Measurements from ENCODE around the gene C6orf15.

C6orf15 gene

DNA sequence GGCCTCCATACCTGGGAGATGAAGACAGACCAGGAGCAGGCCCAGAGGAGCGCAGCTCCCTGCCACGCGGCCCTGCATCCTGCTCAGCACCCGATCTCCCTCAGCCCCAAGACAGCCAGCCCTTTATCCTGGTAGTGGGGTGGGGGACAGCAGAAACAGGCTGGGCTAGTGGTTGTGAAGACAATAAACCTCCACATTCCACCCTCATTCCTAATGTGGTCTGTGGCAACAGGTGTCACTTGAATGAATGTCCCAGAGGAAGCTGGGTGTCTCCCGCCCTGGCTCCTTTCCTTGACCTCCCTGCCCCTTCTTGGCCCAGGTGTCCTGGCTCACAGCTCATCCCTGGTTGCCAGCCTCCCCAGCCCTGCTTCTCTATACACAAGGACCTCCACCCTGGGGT lies at the start of gene C6orf15:
Gene C6orf15, minus strand, starts transcription at position 98 of the 400 bp plus-strand sequence. Its CDS starts 20 bp downstream, at position 78.
- DNase-seq (ENCODE audit: low spot score), result no peak

GRCh38 chr6:31161216-31162126 lies 49.1 kb upstream of the C6orf15 start:
- no peak for DNase-seq (ENCODE audit: low spot score)

- DNase-seq (ENCODE audit: low spot score), result no peak
Measured at GRCh38 chr6:31158863-31159855, 46.8 kb upstream of the C6orf15 start.

- DNase-seq (ENCODE audit: low spot score), result peak; percentile 100
Measured at GRCh38 chr6:31158140-31158862, 45.9 kb upstream of the C6orf15 start, which contains the start of gene TCF19. TSS of gene TCF19 (plus strand) at chr6:31158589. CDS start at chr6:31159470, 881 bp downstream.

GRCh38 chr6:31157513-31158139 lies 45.3 kb upstream of the C6orf15 start, which contains the start of gene CCHCR1:
TSS of gene CCHCR1 (minus strand) at chr6:31157802. CDS start at chr6:31157600, 202 bp downstream.
- DNase-seq (ENCODE audit: low spot score), result no peak

DNA sequence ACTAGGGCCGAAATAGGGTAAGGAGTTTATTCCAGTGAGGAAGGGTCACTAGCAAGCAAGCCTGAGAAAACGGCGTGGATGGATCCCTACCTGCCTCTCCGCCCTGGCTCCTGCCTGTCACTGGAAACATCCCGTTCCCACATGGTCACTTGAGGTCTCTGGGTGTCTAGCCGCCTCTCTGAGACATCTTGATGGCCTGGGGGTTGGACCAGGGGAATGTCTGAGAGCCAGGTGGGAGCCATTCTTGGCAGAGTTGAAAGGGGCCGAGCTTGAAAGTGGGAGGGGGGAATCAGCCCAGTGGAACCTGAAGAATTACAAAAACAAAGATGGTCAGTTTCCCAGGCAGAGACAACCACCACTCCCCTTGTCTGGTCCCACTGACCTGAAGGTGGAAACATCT lies 44.3 kb upstream of the C6orf15 start:
- DNase-seq (ENCODE audit: low spot score), result no peak

DNA sequence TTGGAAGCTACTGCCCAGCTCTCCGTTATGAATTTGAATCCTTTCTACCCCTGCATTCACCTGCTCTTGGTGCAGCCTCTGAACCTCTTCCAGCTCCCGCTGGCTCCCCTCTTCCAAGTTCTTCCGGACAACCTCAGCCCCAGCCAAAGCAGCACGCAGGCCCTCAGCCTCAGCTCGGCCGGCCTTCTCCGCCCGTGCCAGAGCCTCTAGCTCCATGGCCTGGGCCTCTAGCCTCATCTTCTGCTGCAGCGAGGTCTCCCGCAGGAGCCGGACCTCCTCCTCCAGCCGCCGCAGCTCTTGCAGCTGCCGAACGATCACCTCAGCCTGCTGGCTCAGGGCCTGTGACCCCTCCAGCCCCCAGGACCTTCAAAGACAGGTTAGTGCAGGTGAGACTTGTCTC lies 42.1 kb upstream of the C6orf15 start:
- no peak for DNase-seq (ENCODE audit: low spot score)

DNA sequence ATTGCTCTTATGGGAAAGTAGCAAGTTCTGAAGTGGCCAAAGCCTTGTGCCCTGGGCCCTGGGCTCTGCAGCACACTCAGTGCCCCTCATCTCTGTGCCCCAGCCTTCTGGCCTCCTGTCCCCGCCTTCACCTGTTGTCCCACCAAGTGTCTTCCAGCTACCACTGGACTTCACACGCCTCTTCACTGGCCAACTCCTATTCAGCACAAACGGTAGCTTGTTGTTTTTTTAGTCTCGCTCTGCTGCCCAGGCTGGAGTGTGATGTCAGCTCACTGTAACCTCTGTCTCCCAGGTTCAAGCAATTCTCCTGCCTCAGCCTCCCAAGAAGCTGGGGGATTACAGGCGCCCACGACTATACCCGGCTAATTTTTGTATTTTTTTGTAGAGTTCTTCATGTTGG lies 40.4 kb upstream of the C6orf15 start:
- DNase-seq (ENCODE audit: low spot score), result no peak

GRCh38 chr6:31149827-31150447 lies 37.6 kb upstream of the C6orf15 start:
- DNase-seq (ENCODE audit: low spot score), result no peak

DNA sequence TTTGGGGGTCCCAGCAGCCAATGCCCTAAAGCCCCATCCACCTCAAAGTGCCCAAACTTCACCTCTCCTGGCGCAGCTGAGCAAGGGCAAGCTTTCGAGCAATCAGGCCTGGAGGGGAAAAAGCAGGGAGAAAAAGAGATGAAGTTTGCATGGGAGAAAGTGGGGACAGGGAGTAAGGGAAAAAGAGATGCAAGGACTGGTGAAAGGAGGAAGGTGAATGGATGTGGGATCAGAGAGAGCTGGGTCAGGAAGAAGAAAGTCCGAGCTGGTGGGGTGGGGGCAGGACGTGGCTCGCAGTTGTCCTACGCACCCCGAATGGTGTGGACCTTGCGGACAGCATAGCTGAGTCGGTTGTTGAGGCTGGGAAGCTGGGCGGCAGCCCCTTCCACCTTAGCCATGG lies 33.0 kb upstream of the C6orf15 start:
- no peak for DNase-seq (ENCODE audit: low spot score)

- no peak for DNase-seq (ENCODE audit: low spot score)
Measured at GRCh38 chr6:31144970-31145340, 32.6 kb upstream of the C6orf15 start.

DNA sequence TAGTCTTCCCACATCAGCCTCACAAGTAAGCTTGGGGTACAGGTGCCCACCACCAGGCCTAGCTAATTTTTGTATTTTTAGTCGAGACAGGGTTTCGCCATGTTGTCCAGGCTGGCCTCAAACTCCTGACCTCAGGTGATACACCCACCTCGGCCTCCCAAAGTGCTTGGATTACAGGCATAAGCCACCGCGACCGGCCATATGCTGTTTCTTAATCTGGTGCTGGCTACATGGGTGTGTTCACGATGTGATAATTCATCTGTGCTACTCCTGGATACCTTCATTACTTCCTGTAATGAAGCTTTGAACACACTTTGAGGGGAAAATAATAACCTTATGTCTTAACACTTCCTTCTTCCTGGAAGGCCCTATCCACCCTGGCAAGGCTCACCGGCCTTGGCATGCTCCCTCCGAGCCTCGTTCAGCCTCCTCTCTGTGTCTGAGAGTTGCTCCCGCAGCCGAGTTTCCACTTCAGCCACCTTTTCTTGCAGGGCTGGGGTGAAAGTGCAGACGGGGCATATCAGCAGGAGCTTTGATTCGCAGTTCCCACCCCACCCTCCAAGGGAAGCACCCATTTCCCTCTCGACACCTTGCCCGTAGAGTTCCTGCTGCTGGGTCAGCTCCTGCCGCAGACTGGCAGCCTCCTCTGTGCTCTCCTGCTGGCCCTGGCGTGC lies 32.1 kb upstream of the C6orf15 start:
- no peak for DNase-seq (ENCODE audit: low spot score)

DNA sequence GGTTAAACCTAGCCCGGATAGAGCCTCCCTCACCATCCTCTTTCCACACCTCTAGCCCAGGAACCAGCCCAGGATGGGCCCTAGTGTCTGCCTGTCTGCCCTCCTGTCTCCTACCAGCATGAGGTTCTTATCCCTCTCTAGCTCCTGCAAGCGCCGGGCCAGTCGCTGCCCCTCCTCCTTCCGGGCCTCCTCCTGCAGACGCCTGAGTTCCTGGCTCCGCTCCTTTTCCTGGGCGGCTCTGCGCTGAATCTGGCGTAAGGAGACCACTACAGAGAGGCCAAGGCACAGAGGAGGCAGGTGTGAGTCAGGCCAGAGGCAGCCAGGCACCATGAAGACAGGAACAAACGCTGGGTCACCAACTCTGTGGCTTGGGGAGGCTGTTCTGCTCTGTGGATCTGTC lies 30.8 kb upstream of the C6orf15 start:
- DNase-seq (ENCODE audit: low spot score), result peak; percentile 76

- no peak for DNase-seq (ENCODE audit: low spot score)
Measured at GRCh38 chr6:31142361-31142761, 30.0 kb upstream of the C6orf15 start.

GRCh38 chr6:31140643-31141042 lies 28.3 kb upstream of the C6orf15 start:
- no peak for DNase-seq (ENCODE audit: low spot score)

DNA sequence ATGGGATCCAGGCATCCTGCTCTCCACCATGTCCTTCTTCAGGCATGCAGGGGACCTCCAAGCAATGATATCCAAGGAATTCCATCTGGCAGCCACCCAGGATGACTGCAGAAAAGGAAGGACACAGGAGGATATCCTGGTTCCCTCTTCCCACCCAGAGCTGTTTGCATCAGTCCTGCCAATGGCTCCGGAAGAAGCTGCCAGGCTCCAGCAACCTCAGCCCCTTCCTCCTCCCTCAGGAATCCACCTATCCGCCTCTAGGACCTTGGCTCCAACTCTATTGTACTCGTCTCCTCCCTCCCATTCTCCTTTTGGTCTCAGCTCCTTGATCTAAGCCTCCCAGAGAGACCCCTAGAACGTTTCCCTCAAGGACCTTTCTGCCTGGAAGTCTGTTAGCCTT lies 27.2 kb upstream of the C6orf15 start:
- no peak for DNase-seq (ENCODE audit: low spot score)

- DNase-seq (ENCODE audit: low spot score), result no peak
Measured at GRCh38 chr6:31138982-31139381, 26.6 kb upstream of the C6orf15 start, which contains the start of gene PSORS1C2. TSS of gene PSORS1C2 (minus strand) at chr6:31139066. CDS start at chr6:31139026, 40 bp downstream.

- DNase-seq (ENCODE audit: low spot score), result no peak
Measured at GRCh38 chr6:31135710-31136109, 23.3 kb upstream of the C6orf15 start.

- DNase-seq (ENCODE audit: low spot score), result no peak
Measured at GRCh38 chr6:31132806-31133205, 20.4 kb upstream of the C6orf15 start.

DNA sequence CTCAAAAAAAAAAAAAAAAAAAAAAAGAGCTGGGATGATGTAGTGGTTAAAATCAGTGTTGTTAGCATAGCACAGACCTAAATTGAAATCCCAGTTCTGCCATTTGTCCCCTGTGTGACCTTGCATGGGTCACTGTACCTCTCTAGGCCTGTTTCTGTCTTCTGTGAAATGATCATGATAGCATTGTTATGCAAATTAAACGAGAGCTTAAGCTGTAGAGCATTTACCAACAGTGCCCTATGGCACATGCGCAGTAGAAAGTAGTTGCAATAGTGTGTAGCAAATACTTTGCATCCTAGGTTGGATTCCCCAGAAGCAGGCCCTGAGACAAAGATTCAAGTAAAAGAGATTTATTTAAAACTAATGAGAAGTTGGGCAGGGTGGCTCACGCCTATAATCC lies 19.2 kb upstream of the C6orf15 start:
- DNase-seq (ENCODE audit: low spot score), result no peak

Measured in AG08396 (cell line).